HG03521 (cell line): ENCODE results near the gene CLDN16.

Source experiments
- ATAC-seq: cut with Tn5 transposase; IDR thresholded peaks from one replicate; pipeline ENCODE4 v1.9.1; 2021; ENCODE audit warnings: mild to moderate bottlenecking, moderate library complexity; ENCODE audit not compliant: unreplicated experiment

The CLDN16 gene, protein sequence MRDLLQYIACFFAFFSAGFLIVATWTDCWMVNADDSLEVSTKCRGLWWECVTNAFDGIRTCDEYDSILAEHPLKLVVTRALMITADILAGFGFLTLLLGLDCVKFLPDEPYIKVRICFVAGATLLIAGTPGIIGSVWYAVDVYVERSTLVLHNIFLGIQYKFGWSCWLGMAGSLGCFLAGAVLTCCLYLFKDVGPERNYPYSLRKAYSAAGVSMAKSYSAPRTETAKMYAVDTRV

DNA sequence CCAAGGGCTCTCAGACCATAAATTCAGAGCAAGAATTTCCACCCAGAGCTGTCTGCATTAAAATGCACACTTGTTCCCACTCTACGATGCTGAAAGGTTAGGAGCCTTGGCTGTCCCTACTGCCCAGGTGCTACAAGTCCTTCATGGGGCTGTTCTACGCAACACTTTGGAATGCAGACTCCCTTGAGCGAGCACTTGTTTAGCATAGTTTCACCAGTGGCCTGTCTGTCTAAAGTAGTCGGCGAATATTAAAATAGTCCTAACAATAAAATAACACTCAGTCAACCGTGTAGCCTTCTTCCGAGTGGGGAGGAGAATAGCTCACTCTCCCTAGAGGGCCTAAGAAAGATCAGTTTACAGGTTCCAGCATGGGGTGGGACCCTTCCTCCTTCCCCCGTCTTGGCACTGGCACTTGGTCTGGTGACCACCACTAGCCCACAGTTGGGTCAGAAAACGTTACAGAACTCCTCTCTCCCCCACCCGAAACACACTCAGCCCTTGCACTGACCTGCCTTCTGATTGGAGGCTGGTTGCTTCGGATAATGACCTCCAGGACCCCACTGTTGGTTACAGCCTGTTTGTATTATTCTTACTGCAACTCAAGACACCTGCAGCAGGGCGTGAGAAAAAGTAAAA lies at the start of gene CLDN16:
TSS of gene CLDN16 (plus strand) at position 586 of the 636 bp plus-strand sequence. CDS start 167 bp downstream, outside the sequence.
- ATAC-seq = no peak

DNA sequence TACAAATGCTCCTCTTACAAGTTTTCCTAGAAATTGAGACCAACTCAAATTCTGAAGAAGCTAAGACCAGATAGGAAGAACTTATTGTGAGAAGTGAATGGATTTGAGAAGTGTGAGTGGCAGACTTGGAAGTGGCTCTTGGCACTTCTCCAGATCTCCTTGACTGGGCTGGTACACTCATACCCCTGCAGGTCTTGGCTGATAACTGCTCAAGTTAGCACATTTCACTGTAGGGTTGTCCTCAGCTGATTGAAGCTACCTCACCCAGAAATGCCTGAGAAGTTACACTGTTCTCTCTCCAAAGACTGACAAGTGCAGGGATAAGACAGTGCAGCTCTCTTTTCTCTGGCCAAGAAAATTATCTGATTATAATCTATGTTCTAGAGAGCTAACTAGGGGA lies 49.2 kb upstream of the CLDN16 start:
- ATAC-seq = no peak

DNA sequence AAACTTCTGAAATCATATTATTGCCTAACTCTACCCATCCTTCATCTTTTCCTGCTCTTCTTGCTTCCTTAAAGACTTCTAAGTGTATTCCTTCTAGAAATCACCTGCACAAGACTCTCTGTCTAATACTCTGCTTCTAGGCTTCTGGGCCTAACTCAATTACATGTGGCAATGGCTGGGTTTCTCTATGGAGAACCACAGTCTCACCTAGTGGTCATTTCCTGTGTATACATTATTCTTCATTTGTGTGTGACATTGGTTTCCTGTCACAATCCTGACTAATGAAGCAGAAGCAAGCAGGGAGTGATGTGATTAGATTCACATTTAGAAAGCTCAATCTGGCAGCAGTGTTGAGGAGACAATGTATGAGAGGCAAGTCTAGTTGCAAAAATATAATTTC lies 48.8 kb upstream of the CLDN16 start:
- peak; percentile 73 for ATAC-seq

DNA sequence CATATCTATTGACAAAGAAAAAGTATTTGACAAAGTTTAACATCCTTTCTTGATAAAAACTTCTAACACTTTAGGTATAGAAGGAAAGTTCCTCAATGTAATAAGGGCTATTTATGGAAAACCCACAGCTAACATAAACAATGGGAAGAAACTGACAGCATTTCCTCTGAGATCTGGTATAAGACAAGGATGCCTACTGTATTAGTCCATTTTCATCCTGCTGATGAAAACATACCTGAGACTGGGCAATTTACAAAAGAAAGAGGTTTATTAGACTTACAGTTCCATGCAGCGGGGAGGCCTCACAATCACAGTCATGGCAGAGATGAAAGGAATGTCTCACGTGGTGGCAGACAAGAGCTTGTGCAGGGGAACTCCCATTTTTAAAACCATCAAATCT lies 47.9 kb upstream of the CLDN16 start:
- ATAC-seq = no peak

DNA sequence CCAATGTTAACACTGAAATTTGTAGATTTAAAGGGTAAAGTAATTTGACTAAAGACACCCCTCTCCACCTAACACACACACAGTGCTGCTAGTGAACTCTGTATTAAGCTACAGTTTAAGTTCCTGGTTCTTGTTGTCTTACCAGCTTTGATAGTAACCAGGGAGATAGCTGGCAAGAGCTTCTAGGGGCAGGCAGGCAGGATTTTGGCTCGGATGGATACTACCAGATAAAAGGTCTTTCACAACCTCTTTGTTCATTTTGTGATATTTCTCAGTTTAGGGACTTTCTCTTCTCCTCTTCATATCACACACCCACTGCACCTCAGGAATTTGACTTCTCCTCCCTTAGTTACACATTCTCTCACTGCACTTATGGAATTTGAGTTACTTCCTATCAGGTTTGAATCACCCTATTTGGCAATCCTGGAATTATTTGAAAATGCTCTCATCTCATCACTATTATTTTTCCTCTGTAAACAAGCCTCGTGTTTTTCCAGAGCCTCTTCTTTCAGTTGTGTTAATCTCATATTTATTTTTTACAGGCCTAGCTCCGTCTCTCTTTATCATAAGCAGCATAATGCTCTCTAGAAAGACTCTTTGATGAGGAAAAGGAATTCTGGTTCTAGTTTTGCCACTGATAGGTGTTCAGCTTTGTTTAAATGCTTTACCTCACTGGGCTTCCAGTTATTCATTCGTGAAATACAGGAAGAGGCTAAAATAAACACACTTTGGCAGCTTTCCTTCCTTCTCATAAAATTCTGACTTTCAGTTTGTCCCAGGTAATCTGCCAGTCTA lies 42.7 kb upstream of the CLDN16 start:
- no peak for ATAC-seq

DNA sequence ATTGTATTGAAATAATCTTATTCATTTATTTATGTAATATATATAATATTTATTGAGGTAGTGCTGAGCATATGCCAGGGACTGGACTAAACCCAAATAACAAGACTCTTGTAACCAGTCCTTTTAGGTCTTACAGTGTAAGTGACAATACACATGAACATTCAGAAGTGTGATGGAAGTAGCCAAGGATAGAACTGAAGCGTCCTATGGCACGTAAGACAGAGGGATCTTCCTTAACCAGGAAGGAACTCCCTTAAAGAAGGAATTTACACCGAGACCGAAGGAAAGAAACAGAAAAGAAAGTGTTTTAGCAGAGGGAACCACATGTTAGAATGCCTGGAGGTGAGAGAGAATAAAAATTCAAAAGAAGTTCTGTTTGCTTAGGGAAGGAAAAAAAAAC lies 42.1 kb upstream of the CLDN16 start:
- no peak for ATAC-seq

DNA sequence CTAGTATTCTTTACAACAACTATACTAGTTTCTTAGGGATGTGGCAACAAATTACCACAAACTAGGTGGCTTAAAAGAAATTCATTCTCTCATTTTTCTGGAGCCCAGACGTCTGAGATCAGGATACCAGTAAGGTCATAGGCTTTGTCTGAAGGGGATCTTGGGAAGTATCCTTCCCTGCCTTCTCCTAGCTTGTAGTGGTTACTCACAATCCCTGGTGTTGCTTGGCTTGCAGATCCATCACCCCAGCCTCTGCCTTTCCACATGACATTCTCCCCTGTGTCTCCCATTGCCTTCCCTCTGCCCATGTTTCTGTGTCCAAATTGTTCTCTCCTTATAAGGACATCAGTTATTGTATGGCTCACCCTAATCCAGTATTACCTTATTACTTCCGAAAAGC lies 41.4 kb upstream of the CLDN16 start:
- no peak for ATAC-seq

DNA sequence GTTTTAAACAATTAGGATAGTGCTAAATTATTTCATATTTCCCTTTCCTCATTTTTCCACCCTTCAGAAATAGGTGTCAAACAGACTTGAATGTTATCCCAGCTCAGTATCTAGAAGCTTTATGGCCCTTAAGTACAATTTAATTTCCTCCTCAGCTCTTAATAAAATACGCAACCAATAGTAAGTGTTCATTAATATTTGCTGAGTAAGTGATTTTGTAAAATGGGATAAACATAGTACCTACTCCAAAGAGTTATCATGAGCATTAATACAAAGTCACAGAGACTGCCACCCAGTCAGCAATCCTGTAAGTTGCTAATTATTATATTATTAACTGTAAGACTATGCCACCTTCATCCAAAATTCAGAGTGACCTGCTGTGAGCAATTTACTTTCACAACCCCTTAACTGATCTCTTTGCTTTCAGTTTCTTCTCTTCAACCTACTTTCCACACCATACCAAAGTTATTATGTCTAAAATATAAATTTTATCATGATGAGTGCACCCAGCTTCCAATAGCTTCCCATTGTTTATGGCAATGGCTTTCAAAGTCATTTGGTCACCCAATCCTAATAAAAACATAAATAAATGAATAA lies 35.0 kb upstream of the CLDN16 start:
- ATAC-seq = no peak

DNA sequence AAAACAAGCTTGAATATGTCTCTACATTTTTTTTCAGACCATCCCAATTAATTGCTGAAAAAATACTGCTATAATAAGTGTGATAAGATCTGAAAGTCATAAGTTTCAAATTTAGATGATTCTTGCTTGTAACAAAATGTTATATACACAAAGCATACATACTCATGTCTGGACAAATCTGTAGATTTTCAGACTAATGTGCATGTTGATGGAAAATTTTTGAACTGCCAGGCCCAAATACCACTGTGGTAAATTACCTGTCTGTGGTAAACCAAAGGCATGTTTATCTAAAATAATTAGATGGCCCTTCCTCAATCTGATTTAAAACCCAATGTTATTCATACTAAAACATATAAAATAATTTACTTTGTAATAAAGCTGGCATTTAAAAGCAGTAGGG lies 31.7 kb upstream of the CLDN16 start:
- no peak for ATAC-seq

DNA sequence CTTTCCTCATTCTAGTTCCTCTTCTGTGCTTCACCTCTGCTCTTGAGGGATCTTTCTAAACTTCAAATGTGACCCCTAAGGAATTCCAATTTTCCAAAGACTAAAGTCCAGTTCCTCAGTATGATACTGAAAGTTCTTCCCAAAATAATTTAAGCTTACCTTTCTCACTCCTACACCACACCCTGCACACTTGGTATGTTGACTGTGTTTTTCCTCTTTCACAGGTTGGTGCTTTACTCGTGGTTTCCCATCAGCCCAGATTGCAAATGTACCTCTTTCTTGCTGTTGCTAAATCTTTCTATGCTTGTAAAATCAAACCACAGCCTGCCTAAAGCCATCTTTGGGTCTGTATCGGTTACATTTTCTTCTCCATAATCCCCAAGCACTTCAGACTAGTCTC lies 30.5 kb upstream of the CLDN16 start:
- ATAC-seq = no peak

DNA sequence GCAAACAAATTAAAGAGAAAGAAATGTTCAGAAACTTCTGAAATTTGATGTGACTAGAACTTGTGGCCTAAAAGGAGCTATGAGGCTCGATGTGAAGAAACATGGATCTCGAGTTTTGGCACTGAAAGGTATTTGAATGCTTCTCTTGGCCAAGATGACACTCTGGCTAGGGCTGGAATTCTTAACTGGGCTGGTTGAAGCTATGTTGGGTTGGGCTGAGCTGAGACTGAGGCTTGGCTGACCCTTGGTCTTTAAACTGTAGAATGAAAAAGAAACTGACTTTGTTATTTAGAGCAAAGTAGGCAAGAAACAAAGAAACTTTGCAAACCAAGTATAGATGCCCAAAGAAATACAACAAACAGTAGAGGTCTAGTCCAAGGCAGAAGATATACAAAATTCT lies 28.1 kb upstream of the CLDN16 start:
- ATAC-seq = no peak

DNA sequence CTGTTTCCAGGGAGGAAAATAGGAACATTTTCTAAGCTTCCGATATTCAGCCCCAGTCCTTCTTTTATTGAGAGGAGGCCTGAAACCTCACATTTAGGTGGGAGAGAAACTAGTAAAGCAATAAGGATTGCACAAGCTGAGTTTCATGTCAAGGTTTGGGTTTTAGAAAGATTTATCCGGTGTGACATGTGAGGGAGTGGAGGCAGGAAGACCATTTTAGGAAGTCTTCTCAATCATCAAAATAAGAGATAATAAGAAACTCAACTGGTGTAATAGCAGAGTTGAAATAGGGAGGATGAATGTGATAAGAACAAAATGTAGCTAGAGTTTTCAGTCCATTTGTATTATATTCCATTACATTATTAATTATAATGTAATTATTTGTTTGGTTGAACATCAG lies 27.7 kb upstream of the CLDN16 start:
- no peak for ATAC-seq

DNA sequence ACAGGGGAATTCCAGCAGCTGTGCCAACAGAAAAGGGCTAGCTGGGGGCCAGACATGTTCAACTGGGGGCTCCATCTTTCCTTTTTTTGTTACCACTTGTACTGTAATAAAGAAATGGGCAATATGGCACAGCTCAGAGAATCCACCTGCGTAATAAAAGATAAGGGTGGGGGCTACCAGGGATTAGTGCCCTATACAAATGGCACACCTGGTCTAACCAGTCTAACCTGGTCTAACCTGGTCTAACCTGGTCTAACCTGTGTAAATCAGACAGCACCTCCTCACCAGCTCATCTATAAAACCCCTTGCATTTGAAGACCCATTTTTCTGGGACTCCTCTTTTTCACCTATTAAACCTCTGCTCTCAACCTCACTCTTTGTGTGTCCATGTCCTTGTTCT lies 26.2 kb upstream of the CLDN16 start:
- no peak for ATAC-seq

DNA sequence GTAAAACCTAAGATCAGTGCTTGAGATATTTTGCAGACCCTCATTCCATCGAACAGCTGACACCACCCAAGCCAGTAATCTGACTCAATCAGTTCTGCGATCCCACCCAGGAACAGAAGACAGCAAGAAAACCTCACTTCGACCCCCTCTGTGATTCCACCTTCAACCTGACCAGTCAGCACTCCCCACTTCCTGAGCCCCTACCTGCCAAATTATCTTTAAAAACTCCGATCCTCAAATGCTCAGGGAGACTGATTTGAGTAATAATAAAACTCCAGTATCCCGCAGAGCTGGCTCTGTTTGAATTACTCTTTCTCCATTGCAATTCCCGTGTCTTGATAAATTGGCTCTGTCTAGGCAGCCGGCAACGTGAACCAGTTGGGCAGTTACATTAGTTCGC lies 25.7 kb upstream of the CLDN16 start:
- ATAC-seq = no peak

DNA sequence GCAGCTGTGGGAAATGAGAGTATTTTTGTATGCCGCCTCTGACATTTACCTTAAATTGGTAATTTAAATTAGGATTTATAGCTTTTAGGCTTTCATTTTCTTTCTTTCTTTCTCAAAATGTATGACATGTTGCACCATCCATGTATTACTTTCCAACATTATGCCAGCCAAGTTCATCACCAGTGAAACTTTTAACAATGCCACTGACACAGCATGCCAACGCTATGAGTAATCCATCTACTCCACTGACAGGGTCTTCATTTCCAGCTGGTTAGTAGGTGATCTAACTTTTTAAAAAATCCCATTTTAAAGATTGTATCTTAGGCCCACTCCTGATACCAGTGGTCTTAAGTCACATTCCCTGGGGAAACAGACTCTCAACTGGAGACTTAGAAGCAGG lies 21.8 kb upstream of the CLDN16 start:
- no peak for ATAC-seq

DNA sequence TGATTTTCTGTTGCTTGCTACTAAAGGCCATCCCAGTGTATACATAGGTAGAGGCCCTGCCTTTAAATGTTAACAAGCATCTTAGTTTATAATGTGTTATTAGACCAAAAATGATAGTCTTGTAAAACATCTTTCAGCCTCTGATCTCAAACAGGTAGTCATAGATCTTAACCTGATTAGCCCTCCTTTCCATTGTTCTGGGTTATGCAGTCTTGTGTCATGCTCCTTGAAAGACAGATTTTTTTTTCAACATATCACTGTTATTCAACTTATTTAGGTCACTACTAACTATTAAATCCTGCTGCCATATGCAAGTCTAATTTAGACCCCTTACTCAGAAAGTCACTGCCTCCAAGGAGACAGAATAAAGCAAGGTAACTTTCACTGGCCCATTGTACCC lies 19.1 kb upstream of the CLDN16 start:
- ATAC-seq = no peak

DNA sequence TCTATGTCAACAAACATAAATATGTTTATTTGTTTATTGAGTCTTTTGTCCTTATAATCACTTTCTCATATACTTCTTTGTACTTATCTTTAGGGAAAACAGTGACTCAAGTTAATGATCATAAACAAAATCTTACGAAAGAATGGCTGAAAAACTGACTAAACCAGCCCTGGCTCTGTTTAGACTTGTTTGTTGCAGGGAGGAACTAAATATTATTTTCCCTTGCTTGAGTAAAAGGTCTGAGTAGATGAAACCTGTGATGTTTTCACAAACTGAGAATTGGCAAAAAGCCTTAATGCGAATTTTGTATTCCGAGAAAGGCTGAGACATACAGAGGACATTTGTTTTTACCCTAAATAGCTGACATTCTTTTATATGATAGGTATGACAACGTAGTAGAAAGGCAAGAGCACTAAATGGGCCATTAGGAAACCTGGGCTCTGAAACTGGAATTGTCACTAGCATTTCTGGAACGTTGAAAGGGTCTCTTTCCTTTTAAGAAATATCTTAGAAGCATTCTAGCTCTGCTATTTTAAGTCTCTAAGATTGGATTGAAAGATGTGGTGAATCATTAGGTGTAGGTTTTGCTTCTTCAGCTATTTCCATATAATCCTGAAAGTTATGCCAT lies 18.2 kb upstream of the CLDN16 start:
- ATAC-seq = no peak

DNA sequence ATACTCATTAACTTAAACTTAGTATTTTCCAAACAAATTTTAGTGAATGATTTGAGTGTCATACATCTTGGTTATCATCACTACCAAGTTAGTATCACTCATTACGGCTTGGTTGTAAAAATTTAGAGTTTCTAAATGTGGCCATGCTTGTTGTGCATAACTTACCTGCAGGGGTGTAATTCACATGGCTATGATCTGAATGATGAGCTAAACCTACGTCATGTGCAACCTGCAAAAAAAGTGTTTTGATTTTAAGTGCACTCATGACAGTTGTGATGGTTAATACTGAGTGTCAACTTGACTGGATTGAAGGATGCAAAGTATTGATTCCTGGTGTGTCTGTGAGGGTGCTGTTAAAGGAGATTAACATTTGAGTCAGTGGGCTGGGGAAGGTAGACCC lies 17.6 kb upstream of the CLDN16 start:
- ATAC-seq = no peak

DNA sequence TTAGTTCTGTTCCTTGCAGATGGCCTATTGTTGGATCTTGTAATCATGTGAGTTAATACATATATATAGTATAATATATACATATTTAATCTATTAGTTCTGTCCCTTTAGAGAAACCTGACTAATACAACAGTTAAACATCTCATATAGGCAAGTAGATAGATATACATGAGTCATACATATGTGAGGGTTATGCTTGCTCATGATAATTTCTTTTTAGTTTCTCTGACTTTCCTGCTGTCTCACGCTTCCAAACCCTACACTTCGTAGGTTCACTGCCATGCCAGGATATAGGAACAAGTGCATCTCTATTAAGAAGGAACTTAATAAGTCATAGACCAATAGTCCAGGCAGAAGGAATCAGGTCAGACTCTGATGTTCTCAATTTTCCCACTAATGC lies 16.8 kb upstream of the CLDN16 start:
- ATAC-seq = no peak

DNA sequence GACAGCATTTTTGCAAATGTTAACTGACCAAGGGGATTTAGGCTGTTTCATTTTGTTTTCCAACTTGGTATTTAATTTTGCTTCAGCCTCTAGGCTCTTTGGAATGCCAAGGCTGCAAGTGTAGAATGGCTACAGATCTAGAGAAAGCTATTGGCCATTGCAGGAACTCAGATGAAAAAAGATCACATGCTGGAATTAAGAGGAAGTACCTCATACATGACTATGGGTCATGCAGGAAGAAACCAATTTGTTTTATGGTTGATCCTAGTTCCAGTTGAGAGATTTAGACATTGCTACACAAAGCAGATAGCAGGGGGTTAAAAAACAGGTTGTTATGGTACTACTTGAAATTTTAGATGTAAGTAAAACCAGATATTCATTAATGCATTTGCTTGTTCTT lies 12.7 kb upstream of the CLDN16 start:
- no peak for ATAC-seq

DNA sequence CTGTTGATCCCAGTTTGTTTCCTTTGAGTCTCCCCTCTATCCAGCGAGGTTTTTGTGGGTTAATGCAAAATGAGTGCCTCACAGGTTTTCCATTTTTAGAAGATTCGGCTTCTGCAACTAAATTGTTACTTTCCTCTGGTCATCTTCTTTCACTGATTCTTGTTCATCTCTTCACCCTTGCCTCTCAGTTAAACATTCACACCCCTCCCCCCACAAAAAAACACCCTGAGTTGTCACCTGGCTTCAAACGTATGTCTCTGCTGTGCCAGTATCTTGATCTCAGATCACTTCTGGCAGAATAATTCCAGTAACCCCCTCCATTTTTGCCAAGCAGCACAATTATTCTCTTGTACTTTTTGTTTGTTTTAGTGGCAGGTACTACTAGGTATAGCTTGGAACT lies 12.3 kb upstream of the CLDN16 start:
- ATAC-seq = no peak
